Neural cell (in vitro differentiated cells): ENCODE results near the gene CENPO. TPM values are rescaled to one million over a fixed set of nuclear protein-coding genes. Genes with fewer than 3 reads are reported as not detected.

ENCODE experiments used
- H2AFZ ChIP-seq: fragments of 200-600, 300-800 bp; sonication (generic), shearing (Covaris generic); 2 replicates; pipeline ENCODE4 v1.6.0; 2014; ENCODE audit warnings: low read depth, mild to moderate bottlenecking, antibody characterized with exemption, low read length, moderate library complexity
- H3F3A ChIP-seq: fragments of 200-600 bp; shearing (Covaris generic); 2 replicates; pipeline ENCODE4 v1.6.1; 2016; ENCODE audit warnings: mild to moderate bottlenecking, moderate library complexity, mixed read lengths, antibody characterized with exemption, low read length; ENCODE audit not compliant: insufficient read depth, poor library complexity, severe bottlenecking
- H3K27ac ChIP-seq: fragments of 200-600, 300-800 bp; sonication (generic), shearing (Covaris generic); 2 replicates; pipeline ENCODE4 v1.5.1; 2014; ENCODE audit warnings: mild to moderate bottlenecking, low read length, moderate library complexity
- H3K27me3 ChIP-seq: fragments of 300-800, 200-600 bp; sonication (generic), shearing (Covaris generic); 2 replicates; pipeline ENCODE4 v1.6.0; 2014; ENCODE audit warnings: mild to moderate bottlenecking, low read depth, low read length, moderate library complexity; ENCODE audit not compliant: insufficient read depth
- H3K36me3 ChIP-seq: fragments of 300-800, 200-600 bp; sonication (generic), shearing (Covaris generic); 2 replicates; pipeline ENCODE4 v1.5.1; 2014; ENCODE audit warnings: mild to moderate bottlenecking, antibody characterized with exemption, low read length, moderate library complexity; ENCODE audit not compliant: insufficient read depth
- H3K4me2 ChIP-seq: fragments of 300-800, 200-600 bp; sonication (generic), shearing (Covaris generic); 2 replicates; pipeline ENCODE4 v1.6.0; 2014; ENCODE audit warnings: mild to moderate bottlenecking, low read length
- H3K4me3 ChIP-seq: fragments of 300-800, 200-600 bp; sonication (generic), shearing (Covaris generic); 2 replicates; pipeline ENCODE4 v1.5.1; 2014; ENCODE audit warnings: mild to moderate bottlenecking, low read length, moderate library complexity
- H3K79me2 ChIP-seq: fragments of 200-600 bp; shearing (Covaris generic); replicated peaks from 2 replicates; pipeline ENCODE4 v1.6.0; 2014; ENCODE audit warnings: mild to moderate bottlenecking, low read length, moderate library complexity; ENCODE audit not compliant: insufficient read depth
- H3K9ac ChIP-seq: fragments of 300-800, 200-600 bp; sonication (generic), shearing (Covaris generic); 2 replicates; pipeline ENCODE4 v1.6.1; 2016; ENCODE audit warnings: mild to moderate bottlenecking, low read length, mixed read lengths
- H3K9me2 ChIP-seq: fragments of 200-600 bp; shearing (Covaris generic); 2 replicates; pipeline ENCODE4 v1.6.1; 2016; ENCODE audit warnings: mild to moderate bottlenecking, low read length, mixed read lengths; ENCODE audit not compliant: insufficient read depth
- H3K9me3 ChIP-seq: fragments of 200-600, 300-800 bp; sonication (generic), shearing (Covaris generic); 2 replicates; pipeline ENCODE4 v1.6.1; 2016; ENCODE audit warnings: mild to moderate bottlenecking, mixed run types, low read length, moderate library complexity, mixed read lengths
- H4K20me1 ChIP-seq: fragments of 200-600 bp; shearing (Covaris generic); 2 replicates; pipeline ENCODE4 v1.6.1; 2016; ENCODE audit warnings: mild to moderate bottlenecking, mixed run types; ENCODE audit not compliant: insufficient read depth
- EP300 ChIP-seq: fragments of 450-650 bp; conservative IDR thresholded peaks from 2 replicates; pipeline ENCODE4 v1.6.1; 2014; ENCODE audit warnings: antibody characterized with exemption, mild to moderate bottlenecking, moderate library complexity; ENCODE audit not compliant: poor library complexity, severe bottlenecking
- EZH2 ChIP-seq: fragments of 200-600, 300-800 bp; shearing (Covaris generic), sonication (generic); IDR thresholded peaks from 2 replicates; pipeline ENCODE4 v1.6.1; 2014; ENCODE audit warnings: antibody characterized with exemption, low read length, borderline replicate concordance, mild to moderate bottlenecking; ENCODE audit not compliant: insufficient read depth, poor library complexity, severe bottlenecking
- MXI1 ChIP-seq: fragments of 450-650 bp; conservative IDR thresholded peaks from 2 replicates; pipeline ENCODE4 v1.6.1; 2014; ENCODE audit warnings: antibody characterized with exemption, mild to moderate bottlenecking; ENCODE audit not compliant: poor library complexity, severe bottlenecking
- POLR2AphosphoS5 ChIP-seq: IDR thresholded peaks from 2 replicates; pipeline ENCODE4 v1.6.1; 2012
- RAD21 ChIP-seq: fragments of 450-650 bp; conservative IDR thresholded peaks from 2 replicates; pipeline ENCODE4 v1.6.1; 2014; ENCODE audit warnings: antibody characterized with exemption, mild to moderate bottlenecking, moderate library complexity
- REST ChIP-seq: IDR thresholded peaks from 2 replicates; pipeline ENCODE4 v1.6.1; 2012; ENCODE audit warnings: borderline replicate concordance
- SMC3 ChIP-seq: fragments of 450-650 bp; conservative IDR thresholded peaks from 2 replicates; pipeline ENCODE4 v1.6.1; 2014; ENCODE audit warnings: antibody characterized with exemption, mild to moderate bottlenecking, moderate library complexity; ENCODE audit not compliant: poor library complexity
- TAF1 ChIP-seq: IDR thresholded peaks from 2 replicates; pipeline ENCODE4 v1.6.1; 2012; ENCODE audit warnings: low read depth
- polyA plus RNA-seq: library from polyadenylated mRNA; depleted of rRNA; stranded (reverse); fragments of >200 nt; gene quantifications from 2 replicates; pipeline ENCODE4 v1.2.3, GENCODE V29; 2014
- TF ChIP-seq, protein P1 (sequence below): fragments of 450-650 bp; IDR thresholded peaks from 2 replicates; pipeline ENCODE4 v1.5.1; 2014; ENCODE audit warnings: antibody characterized with exemption, mild to moderate bottlenecking, moderate library complexity; ENCODE audit not compliant: poor library complexity, severe bottlenecking

Gene CENPO
- polyA plus RNA-seq, 1 donor from 2014 or later, result 4.4 TPM

DNA sequence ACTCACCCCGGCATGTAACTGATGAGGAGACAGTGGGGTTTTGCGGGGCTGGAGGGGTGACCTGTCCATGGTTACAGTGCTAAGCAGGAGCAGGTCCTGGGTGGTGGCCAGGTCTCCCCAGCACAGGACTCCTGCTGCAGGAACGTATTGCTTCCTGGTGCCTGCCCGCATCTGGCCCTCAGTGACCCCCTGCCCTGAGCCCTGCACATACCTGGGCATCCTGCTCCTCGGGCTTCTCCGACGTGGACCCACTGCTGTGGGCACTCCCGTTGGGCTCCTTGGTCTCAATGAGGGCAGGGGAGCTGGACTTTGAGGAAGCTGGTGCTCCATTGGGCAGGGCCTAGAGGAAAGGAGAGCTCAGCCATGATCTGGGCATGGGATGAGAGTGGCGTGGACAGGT, 43.5 kb downstream of the CENPO start:
- Histone ChIP-seq H3K9me2 (no peaks in the 10 kb centered on the region), H3K36me3 (no peaks in the 10 kb centered on the region), H3F3A (no peaks in the 10 kb centered on the region), H3K79me2 (no peaks in the 10 kb centered on the region), H3K9me3 (no peaks in the 10 kb centered on the region), H3K27me3 (no peaks in the 10 kb centered on the region), H2AFZ (no peak overlapping the region), H3K9ac (no peak overlapping the region), H3K4me3 (no peak overlapping the region), H3K4me2 (no peak overlapping the region), H4K20me1 (no peaks in the 10 kb centered on the region), H3K27ac (no peak overlapping the region)
- TF ChIP-seq REST (no peak), SMC3 (no peak), RAD21 (no peak), MXI1 (no peak), EP300 (no peak), EZH2 (no peak), TAF1 (no peak), POLR2AphosphoS5 (no peak)
- TF ChIP-seq, protein P1, sequence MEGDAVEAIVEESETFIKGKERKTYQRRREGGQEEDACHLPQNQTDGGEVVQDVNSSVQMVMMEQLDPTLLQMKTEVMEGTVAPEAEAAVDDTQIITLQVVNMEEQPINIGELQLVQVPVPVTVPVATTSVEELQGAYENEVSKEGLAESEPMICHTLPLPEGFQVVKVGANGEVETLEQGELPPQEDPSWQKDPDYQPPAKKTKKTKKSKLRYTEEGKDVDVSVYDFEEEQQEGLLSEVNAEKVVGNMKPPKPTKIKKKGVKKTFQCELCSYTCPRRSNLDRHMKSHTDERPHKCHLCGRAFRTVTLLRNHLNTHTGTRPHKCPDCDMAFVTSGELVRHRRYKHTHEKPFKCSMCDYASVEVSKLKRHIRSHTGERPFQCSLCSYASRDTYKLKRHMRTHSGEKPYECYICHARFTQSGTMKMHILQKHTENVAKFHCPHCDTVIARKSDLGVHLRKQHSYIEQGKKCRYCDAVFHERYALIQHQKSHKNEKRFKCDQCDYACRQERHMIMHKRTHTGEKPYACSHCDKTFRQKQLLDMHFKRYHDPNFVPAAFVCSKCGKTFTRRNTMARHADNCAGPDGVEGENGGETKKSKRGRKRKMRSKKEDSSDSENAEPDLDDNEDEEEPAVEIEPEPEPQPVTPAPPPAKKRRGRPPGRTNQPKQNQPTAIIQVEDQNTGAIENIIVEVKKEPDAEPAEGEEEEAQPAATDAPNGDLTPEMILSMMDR, result no peak

- Histone ChIP-seq H3K36me3 (no peaks in the 10 kb centered on the region), H3K9ac (no peak overlapping the region), H3K27me3 (no peaks in the 10 kb centered on the region), H3F3A (no peaks in the 10 kb centered on the region), H3K9me2 (no peaks in the 10 kb centered on the region), H3K79me2 (no peaks in the 10 kb centered on the region), H2AFZ (no peak overlapping the region), H3K9me3 (no peaks in the 10 kb centered on the region), H3K27ac (no peak overlapping the region), H4K20me1 (no peaks in the 10 kb centered on the region), H3K4me3 (no peak overlapping the region), H3K4me2 (no peak overlapping the region)
- TF ChIP-seq SMC3, result no peak
- TF ChIP-seq POLR2AphosphoS5, result no peak
- no peak for TF ChIP-seq REST
- TF ChIP-seq EZH2, result no peak
- no peak for TF ChIP-seq TAF1
- no peak for TF ChIP-seq EP300
- TF ChIP-seq MXI1, result no peak
- TF ChIP-seq RAD21, result no peak
- TF ChIP-seq, protein P1, result no peak
Observed at GRCh38 chr2:24837996-24838513, 44.8 kb downstream of the CENPO start.
